Nephron (organoid): ENCODE data around the gene GANC.

Experiments used
- H3K27ac Mint-ChIP-seq, 3 experiments: 2 replicates each; pipeline ENCODE4 v1.8.0; 2020; ENCODE audit warnings: mixed read lengths in 3 of 3, mild to moderate bottlenecking in 2 of 3, moderate library complexity in 1 of 3
- H3K27me3 Mint-ChIP-seq: 2 replicates; pipeline ENCODE4 v1.8.0; 2021; ENCODE audit warnings: low read depth, mild to moderate bottlenecking, moderate library complexity, mixed read lengths
- H3K36me3 Mint-ChIP-seq: 2 replicates; pipeline ENCODE4 v1.8.0; 2020; ENCODE audit warnings: low read depth, mixed read lengths
- H3K4me1 Mint-ChIP-seq: 2 replicates; pipeline ENCODE4 v1.8.0; 2020; ENCODE audit warnings: mixed read lengths
- H3K4me3 Mint-ChIP-seq, 3 experiments: 2 replicates each; pipeline ENCODE4 v1.8.0; 2020; ENCODE audit warnings: mild to moderate bottlenecking in 3 of 3, mixed read lengths in 3 of 3, moderate library complexity in 2 of 3
- H3K9me3 Mint-ChIP-seq: 2 replicates; pipeline ENCODE4 v1.8.0; 2020; ENCODE audit warnings: mixed read lengths
- CTCF ChIP-seq, 3 experiments: fragments of 200-600 bp; sonication (generic); IDR thresholded peaks; one replicate each; pipeline ENCODE4 v1.5.0; 2021; ENCODE audit warnings: antibody characterized with exemption in 3 of 3; ENCODE audit not compliant: unreplicated experiment in 3 of 3

Gene GANC

GRCh38 chr15:42232606-42233005 lies 40.4 kb upstream of the GANC start:
- no peaks in the 10 kb centered on the region for H3K4me1 Mint-ChIP-seq
- no peak for TF ChIP-seq CTCF (IDR thresholded peaks at IDR 0.05; ENCODE audit: unreplicated experiment in 3 of 3)
- no peak overlapping the region for H3K27ac Mint-ChIP-seq
- no peaks in the 10 kb centered on the region for H3K27me3 Mint-ChIP-seq
- H3K9me3 Mint-ChIP-seq = no peaks in the 10 kb centered on the region
- H3K4me3 Mint-ChIP-seq = no peak overlapping the region
- H3K36me3 Mint-ChIP-seq = peaks cover 66% of the 10 kb centered on the region

- Mint-ChIP-seq H3K4me1 (no peaks in the 10 kb centered on the region), H3K27me3 (no peaks in the 10 kb centered on the region), H3K4me3 (no peak overlapping the region), H3K27ac (no peak overlapping the region), H3K9me3 (no peaks in the 10 kb centered on the region), H3K36me3 (peaks cover 65% of the 10 kb centered on the region)
- no peak for TF ChIP-seq CTCF (IDR thresholded peaks at IDR 0.05; ENCODE audit: unreplicated experiment in 3 of 3)
Observed at GRCh38 chr15:42233107-42233506, 39.9 kb upstream of the GANC start.

DNA sequence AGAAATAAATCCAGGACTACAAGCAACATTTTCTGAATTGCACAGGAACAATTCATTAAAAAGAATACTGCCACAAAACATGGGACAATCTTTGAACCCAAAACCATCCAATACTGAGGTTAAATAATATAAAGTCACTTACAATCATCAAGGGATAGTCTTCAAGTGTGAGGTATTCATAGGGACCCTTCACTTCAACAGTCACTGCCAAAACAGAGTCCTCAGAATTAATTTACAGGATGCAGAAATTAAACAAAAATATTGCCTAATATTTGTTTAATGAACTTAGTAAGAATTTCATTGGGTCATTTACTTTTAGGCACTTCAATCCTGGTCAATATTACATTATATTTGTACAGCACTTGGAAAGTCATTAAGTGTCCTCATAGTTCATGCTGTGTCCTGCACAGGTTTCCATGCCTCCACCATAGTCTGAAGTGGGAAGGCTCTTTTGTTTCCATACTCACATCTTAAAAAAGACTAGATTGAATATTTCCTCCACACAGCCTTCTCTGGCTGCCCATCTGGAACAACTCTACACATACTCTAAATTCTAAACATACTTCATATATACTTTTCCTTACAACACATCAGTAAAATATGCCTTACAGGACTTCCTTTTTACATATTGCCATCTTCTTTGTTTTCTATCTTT lies 33.3 kb upstream of the GANC start:
- peaks cover 62% of the 10 kb centered on the region for H3K36me3 Mint-ChIP-seq
- H3K27me3 Mint-ChIP-seq = no peaks in the 10 kb centered on the region
- H3K4me1 Mint-ChIP-seq = no peaks in the 10 kb centered on the region
- no peak for TF ChIP-seq CTCF (IDR thresholded peaks at IDR 0.05; ENCODE audit: unreplicated experiment in 3 of 3)
- no peaks in the 10 kb centered on the region for H3K9me3 Mint-ChIP-seq
- H3K27ac Mint-ChIP-seq = no peak overlapping the region
- no peak overlapping the region for H3K4me3 Mint-ChIP-seq

GRCh38 chr15:42240823-42241222 lies 32.2 kb upstream of the GANC start:
- H3K4me3 Mint-ChIP-seq = no peak overlapping the region
- peaks cover 53% of the 10 kb centered on the region for H3K36me3 Mint-ChIP-seq
- H3K4me1 Mint-ChIP-seq = no peaks in the 10 kb centered on the region
- H3K27ac Mint-ChIP-seq = no peak overlapping the region
- no peaks in the 10 kb centered on the region for H3K9me3 Mint-ChIP-seq
- H3K27me3 Mint-ChIP-seq = no peaks in the 10 kb centered on the region
- TF ChIP-seq CTCF (IDR thresholded peaks at IDR 0.05; ENCODE audit: unreplicated experiment in 3 of 3) = no peak

- H3K27ac Mint-ChIP-seq = no peak overlapping the region
- H3K4me3 Mint-ChIP-seq = no peak overlapping the region
Observed at GRCh38 chr15:42253300-42253699, 19.7 kb upstream of the GANC start.

More at GRCh38 chr15:42253300-42253699, 19.7 kb upstream of the GANC start:
- Mint-ChIP-seq H3K4me1 (no peaks in the 10 kb centered on the region), H3K36me3 (peaks cover 97% of the 10 kb centered on the region), H3K9me3 (peaks cover 66% of the 10 kb centered on the region), H3K27me3 (no peaks in the 10 kb centered on the region)
- no peak for TF ChIP-seq CTCF (IDR thresholded peaks at IDR 0.05; ENCODE audit: unreplicated experiment in 3 of 3)
